ENCODE results near the gene CCDC134.

CCDC134 gene

GRCh38 chr22:41810022-41810421, 9.5 kb downstream of the CCDC134 start:
- Histone ChIP-seq H3K79me2 (ENCODE audit: insufficient read depth, low read length) (no peaks in the 10 kb centered on the region), H3K27ac (ENCODE audit: low read depth, low read length, poor library complexity, severe bottlenecking) (no peak overlapping the region), H3K4me2 (ENCODE audit: low read length) (no peak overlapping the region), H3K9me2 (ENCODE audit: low read depth, low read length) (no peaks in the 10 kb centered on the region), H3K27me3 (ENCODE audit: insufficient read depth, low read length) (no peaks in the 10 kb centered on the region), H3K9ac (ENCODE audit: low read length) (no peak overlapping the region), H4K20me1 (ENCODE audit: insufficient read depth, low read length) (no peaks in the 10 kb centered on the region), H3F3A (ENCODE audit: insufficient read depth, low read length) (no peaks in the 10 kb centered on the region), H3K4me1 (ENCODE audit: insufficient read depth, low read length, severe bottlenecking) (peaks cover 11% of the 10 kb centered on the region), H3K9me3 (ENCODE audit: low read length) (no peaks in the 10 kb centered on the region), H3K4me3 (ENCODE audit: low read depth, low read length, poor library complexity, severe bottlenecking) (no peak overlapping the region), H3K36me3 (ENCODE audit: insufficient read depth, low read length) (peaks cover 35% of the 10 kb centered on the region; the same call in 1 of the 2 replicates), H2AFZ (ENCODE audit: low read length) (no peak overlapping the region)
- no peak for TF ChIP-seq EZH2 (IDR thresholded peaks at IDR 0.05; ENCODE audit: borderline replicate concordance, low read length)

- H3K27ac ChIP-seq (ENCODE audit: low read depth, low read length, poor library complexity, severe bottlenecking) = no peak overlapping the region
- H3K79me2 ChIP-seq (ENCODE audit: insufficient read depth, low read length) = no peaks in the 10 kb centered on the region
- no peak overlapping the region for H2AFZ ChIP-seq (ENCODE audit: low read length)
- H3K4me2 ChIP-seq (ENCODE audit: low read length) = no peak overlapping the region
- TF ChIP-seq EZH2 (IDR thresholded peaks at IDR 0.05; ENCODE audit: borderline replicate concordance, low read length) (no peak), CTCF (IDR thresholded peaks at IDR 0.05; ENCODE audit: low read length) (no peak)
- H3K36me3 ChIP-seq (ENCODE audit: insufficient read depth, low read length) = peaks cover 35% of the 10 kb centered on the region; the same call in 1 of the 2 replicates
- H4K20me1 ChIP-seq (ENCODE audit: insufficient read depth, low read length) = no peaks in the 10 kb centered on the region
- no peak overlapping the region for H3K4me3 ChIP-seq (ENCODE audit: low read depth, low read length, poor library complexity, severe bottlenecking)
- no peaks in the 10 kb centered on the region for H3K9me2 ChIP-seq (ENCODE audit: low read depth, low read length)
- H3F3A ChIP-seq (ENCODE audit: insufficient read depth, low read length) = no peaks in the 10 kb centered on the region
- no peak overlapping the region for H3K9ac ChIP-seq (ENCODE audit: low read length)
- H3K9me3 ChIP-seq (ENCODE audit: low read length) = no peaks in the 10 kb centered on the region
- no peaks in the 10 kb centered on the region for H3K27me3 ChIP-seq (ENCODE audit: insufficient read depth, low read length)
- H3K4me1 ChIP-seq (ENCODE audit: insufficient read depth, low read length, severe bottlenecking) = no peaks in the 10 kb centered on the region
Observed at GRCh38 chr22:41812805-41813545, 12.5 kb downstream of the CCDC134 start.

- Histone ChIP-seq H3K27me3 (ENCODE audit: insufficient read depth, low read length) (no peaks in the 10 kb centered on the region), H3K9me3 (ENCODE audit: low read length) (no peaks in the 10 kb centered on the region), H3K4me2 (ENCODE audit: low read length) (no peak overlapping the region), H3K4me1 (ENCODE audit: insufficient read depth, low read length, severe bottlenecking) (no peaks in the 10 kb centered on the region), H3K27ac (ENCODE audit: low read depth, low read length, poor library complexity, severe bottlenecking) (no peak overlapping the region), H3K36me3 (ENCODE audit: insufficient read depth, low read length) (peaks cover 31% of the 10 kb centered on the region; the same call in 1 of the 2 replicates), H4K20me1 (ENCODE audit: insufficient read depth, low read length) (no peaks in the 10 kb centered on the region), H2AFZ (ENCODE audit: low read length) (no peak overlapping the region), H3F3A (ENCODE audit: insufficient read depth, low read length) (no peaks in the 10 kb centered on the region), H3K79me2 (ENCODE audit: insufficient read depth, low read length) (no peaks in the 10 kb centered on the region), H3K9me2 (ENCODE audit: low read depth, low read length) (no peaks in the 10 kb centered on the region), H3K4me3 (ENCODE audit: low read depth, low read length, poor library complexity, severe bottlenecking) (no peak overlapping the region), H3K9ac (ENCODE audit: low read length) (no peak overlapping the region)
- no peak for TF ChIP-seq EZH2 (IDR thresholded peaks at IDR 0.05; ENCODE audit: borderline replicate concordance, low read length)
- TF ChIP-seq CTCF (IDR thresholded peaks at IDR 0.05; ENCODE audit: low read length) = no peak
Observed at GRCh38 chr22:41813726-41814410, 13.4 kb downstream of the CCDC134 start.
